Vagina (tissue), 2 donors: ENCODE measurements around the gene ANKRD11. TPM values are rescaled to one million over a fixed set of nuclear protein-coding genes. Genes with fewer than 3 reads are reported as not detected.
"Not testable (repeated sequence)": the region's sequence is repeated elsewhere in the genome, so short reads cannot be mapped to it uniquely, and the experiment has no call there.

Experiments used
- DNase-seq, 2 donors: peaks; one replicate each; pipeline ENCODE4 v3.0.0-alpha.2; 2017; ENCODE audit errors: extremely low spot score in 2 of 2
- H3K27ac ChIP-seq: fragments of 200-600 bp; sonication (generic); one replicate; pipeline ENCODE4 v1.5.1; 2019
- H3K27me3 ChIP-seq: fragments of 200-600 bp; sonication (generic); one replicate; pipeline ENCODE4 v1.5.1; 2019
- H3K36me3 ChIP-seq, 2 donors: fragments of 200-600 bp; sonication (generic); one replicate each; pipeline ENCODE4 v1.5.1; 2017 to 2019
- H3K4me1 ChIP-seq: fragments of 200-600 bp; sonication (generic); one replicate; pipeline ENCODE4 v1.5.1; 2019
- H3K4me3 ChIP-seq, 2 donors: fragments of 200-600 bp; sonication (generic); 1 replicate in 1 of 2; 2 replicates in 1 of 2; pipeline ENCODE4 v1.5.1; 2016 to 2019
- H3K9me3 ChIP-seq: fragments of 200-600 bp; sonication (generic); one replicate; pipeline ENCODE4 v1.5.1; 2019
- POLR2A ChIP-seq, 2 donors: fragments of 450-650 bp; IDR thresholded peaks; one replicate each; pipeline ENCODE4 v1.6.1; 2017; ENCODE audit warnings: antibody characterized with exemption in 2 of 2, mild to moderate bottlenecking in 2 of 2, moderate library complexity in 2 of 2
- POLR2AphosphoS5 ChIP-seq, 2 donors: sonication (generic); formaldehyde crosslinking; IDR thresholded peaks; one replicate each; pipeline ENCODE4 v1.9.0; 2017; ENCODE audit warnings: antibody characterized with exemption in 2 of 2, mild to moderate bottlenecking in 2 of 2, low read depth in 1 of 2; ENCODE audit not compliant: insufficient read depth in 1 of 2
- intact Hi-C: fragments of 100-400 bp; cut with DNase I; formaldehyde crosslinking; loops from one replicate; pipeline ENCODE4 v1.15.1; 2023
- total RNA-seq: library from RNA; depleted of rRNA; stranded (reverse); fragments of >200 nt; gene quantifications from one replicate; pipeline ENCODE4 v1.2.3, GENCODE V29; 2016
- TF ChIP-seq, protein P1 (sequence below), 3 experiments: fragments of 450-650 bp in 2 of 3; fragments of 200-600 bp in 1 of 3; sonication (generic) in 1 of 3; IDR thresholded peaks; one replicate each; pipeline ENCODE4 v1.5.1; 2017 to 2019; ENCODE audit warnings: antibody characterized with exemption in 3 of 3, mild to moderate bottlenecking in 2 of 3, moderate library complexity in 2 of 3

ANKRD11 gene
- total RNA-seq, 1 donor from 2014 or later = 135 TPM

DNA sequence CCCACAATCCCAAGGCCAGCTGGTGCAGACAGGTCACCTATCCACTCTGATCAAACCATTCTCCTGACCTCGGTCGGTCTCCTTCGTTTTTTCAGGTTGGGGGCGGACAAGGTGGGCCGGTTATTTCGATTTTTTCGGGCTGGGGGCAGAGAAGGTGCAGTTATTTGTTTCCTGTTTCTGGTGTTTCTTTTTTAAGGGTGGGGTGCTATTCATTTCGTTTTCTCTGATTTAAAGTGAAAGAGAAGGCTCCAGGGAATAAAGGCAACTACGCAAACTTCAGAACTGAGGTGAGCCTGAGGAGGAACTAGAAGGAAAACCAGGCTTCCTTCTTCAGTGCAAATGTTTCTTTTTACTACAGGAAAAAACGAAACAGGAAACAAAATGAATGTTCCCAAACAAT lies 64.8 kb downstream of the ANKRD11 start:
- Histone ChIP-seq H3K36me3 (no peaks in the 10 kb centered on the region), H3K4me3 (no peak overlapping the region), H3K4me1 (peaks cover 51% of the 10 kb centered on the region), H3K9me3 (no peaks in the 10 kb centered on the region), H3K27ac (no peak overlapping the region), H3K27me3 (no peaks in the 10 kb centered on the region)
- intact Hi-C loops = no loop called here
- no peak for DNase-seq
- TF ChIP-seq POLR2AphosphoS5 (IDR thresholded peaks at IDR 0.05; ENCODE audit: insufficient read depth in 1 of 2, low read depth in 1 of 2) (no peak), POLR2A (IDR thresholded peaks at IDR 0.05) (no peak)
- TF ChIP-seq, protein P1, sequence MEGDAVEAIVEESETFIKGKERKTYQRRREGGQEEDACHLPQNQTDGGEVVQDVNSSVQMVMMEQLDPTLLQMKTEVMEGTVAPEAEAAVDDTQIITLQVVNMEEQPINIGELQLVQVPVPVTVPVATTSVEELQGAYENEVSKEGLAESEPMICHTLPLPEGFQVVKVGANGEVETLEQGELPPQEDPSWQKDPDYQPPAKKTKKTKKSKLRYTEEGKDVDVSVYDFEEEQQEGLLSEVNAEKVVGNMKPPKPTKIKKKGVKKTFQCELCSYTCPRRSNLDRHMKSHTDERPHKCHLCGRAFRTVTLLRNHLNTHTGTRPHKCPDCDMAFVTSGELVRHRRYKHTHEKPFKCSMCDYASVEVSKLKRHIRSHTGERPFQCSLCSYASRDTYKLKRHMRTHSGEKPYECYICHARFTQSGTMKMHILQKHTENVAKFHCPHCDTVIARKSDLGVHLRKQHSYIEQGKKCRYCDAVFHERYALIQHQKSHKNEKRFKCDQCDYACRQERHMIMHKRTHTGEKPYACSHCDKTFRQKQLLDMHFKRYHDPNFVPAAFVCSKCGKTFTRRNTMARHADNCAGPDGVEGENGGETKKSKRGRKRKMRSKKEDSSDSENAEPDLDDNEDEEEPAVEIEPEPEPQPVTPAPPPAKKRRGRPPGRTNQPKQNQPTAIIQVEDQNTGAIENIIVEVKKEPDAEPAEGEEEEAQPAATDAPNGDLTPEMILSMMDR (IDR thresholded peaks at IDR 0.05) = no peak

DNA sequence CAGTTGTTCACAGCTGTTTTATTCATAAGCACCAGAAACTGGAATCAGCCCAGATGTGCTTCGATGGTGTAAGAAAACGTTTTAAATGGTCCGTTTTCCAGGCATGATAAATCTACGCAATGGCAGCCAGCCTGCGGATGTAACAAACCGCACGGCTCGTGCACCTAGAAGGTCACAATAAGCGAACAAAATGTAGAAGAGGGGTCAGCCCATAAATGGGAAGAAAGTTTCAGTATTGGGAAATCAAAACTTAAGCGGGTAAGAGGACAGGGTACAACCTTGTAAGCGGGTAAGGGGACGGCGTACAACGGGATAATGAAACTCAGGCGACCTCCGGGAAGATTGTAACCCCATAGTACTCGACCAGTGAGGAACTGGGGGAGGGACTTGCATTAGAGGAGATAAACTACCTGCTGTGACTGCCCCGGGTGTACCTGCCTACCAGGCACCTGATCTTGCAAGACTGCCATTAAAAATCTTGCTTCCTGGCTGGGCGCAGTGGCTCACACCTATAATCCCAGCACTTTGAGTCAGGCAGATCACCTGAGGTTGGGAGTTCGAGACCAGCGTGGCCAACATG lies 66.6 kb downstream of the ANKRD11 start:
- no peak for DNase-seq
- H3K27ac ChIP-seq = no peak overlapping the region
- no peaks in the 10 kb centered on the region for H3K36me3 ChIP-seq
- intact Hi-C loops = no loop called here
- H3K27me3 ChIP-seq = no peaks in the 10 kb centered on the region
- H3K4me3 ChIP-seq = no peak overlapping the region
- no peak for TF ChIP-seq POLR2A (IDR thresholded peaks at IDR 0.05)
- TF ChIP-seq POLR2AphosphoS5 (IDR thresholded peaks at IDR 0.05; ENCODE audit: insufficient read depth in 1 of 2, low read depth in 1 of 2) = no peak
- TF ChIP-seq, protein P1 (IDR thresholded peaks at IDR 0.05) = no peak
- H3K9me3 ChIP-seq = no peaks in the 10 kb centered on the region
- H3K4me1 ChIP-seq = peaks cover 54% of the 10 kb centered on the region

DNA sequence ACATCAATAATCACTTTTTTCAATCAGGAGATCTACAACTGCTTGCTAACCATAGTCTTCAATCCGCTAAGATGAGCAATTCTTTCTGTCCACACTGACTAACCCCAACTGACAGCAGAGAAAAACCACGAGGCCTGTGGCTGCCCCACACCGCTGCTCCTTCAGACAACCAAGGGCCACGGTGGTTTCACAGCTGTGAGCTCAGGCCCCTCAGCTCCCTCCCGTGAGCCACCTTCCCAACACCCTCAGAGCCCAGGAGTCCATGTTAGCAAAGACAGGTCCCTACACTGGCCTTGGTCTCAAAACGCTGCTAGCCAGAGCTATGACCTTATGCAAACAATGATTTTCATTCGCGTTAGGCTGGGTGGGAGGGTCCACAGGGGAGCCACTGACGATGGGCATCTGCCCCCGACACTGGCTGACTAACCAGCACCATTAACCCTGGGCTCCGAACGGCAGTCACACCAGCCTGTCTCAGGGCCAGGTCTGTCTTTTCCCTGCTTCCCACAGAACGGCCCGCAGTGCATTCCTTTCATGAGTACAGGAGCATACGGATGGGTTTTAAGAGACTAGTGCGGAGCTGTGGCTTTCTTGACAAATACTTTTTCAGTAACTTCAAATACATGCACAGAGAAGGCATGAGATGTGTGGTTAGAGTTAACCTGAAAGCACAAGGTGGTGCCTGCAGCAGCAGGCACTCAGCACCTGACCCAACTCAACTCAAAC lies 67.3 kb downstream of the ANKRD11 start:
- intact Hi-C loops = no loop called here
- TF ChIP-seq, protein P1 (IDR thresholded peaks at IDR 0.05) = no peak
- TF ChIP-seq POLR2A (IDR thresholded peaks at IDR 0.05) (no peak), POLR2AphosphoS5 (IDR thresholded peaks at IDR 0.05; ENCODE audit: insufficient read depth in 1 of 2, low read depth in 1 of 2) (no peak)

DNA sequence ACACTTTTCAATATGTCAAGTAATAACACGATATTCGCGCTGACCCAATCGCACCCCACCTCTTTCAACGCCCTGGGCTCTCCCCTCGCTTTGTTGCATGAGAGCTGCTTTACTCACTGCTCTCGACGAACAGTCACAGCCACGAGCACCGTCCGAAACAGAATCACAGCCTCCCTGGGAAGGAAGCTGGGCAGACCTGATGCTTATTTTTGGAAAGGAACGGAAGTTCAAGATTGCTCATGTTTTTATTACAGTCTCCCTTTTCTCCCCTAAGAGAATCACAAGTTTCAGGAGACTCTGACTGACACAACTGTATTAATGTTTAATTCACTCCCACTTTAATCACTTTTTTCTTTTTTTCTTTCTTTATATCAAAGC lies 67.8 kb downstream of the ANKRD11 start:
- H3K4me1 ChIP-seq = peaks cover 62% of the 10 kb centered on the region
- no peaks in the 10 kb centered on the region for H3K27me3 ChIP-seq
- H3K4me3 ChIP-seq = no peak overlapping the region
- H3K27ac ChIP-seq = no peak overlapping the region
- TF ChIP-seq POLR2A (IDR thresholded peaks at IDR 0.05) (no peak), POLR2AphosphoS5 (IDR thresholded peaks at IDR 0.05; ENCODE audit: insufficient read depth in 1 of 2, low read depth in 1 of 2) (no peak)
- no peaks in the 10 kb centered on the region for H3K9me3 ChIP-seq
- H3K36me3 ChIP-seq = no peaks in the 10 kb centered on the region
- no peak for DNase-seq
- intact Hi-C loops = no loop called here

More for the DNA sequence above, 67.3 kb downstream of the ANKRD11 start:
- Histone ChIP-seq H3K4me1 (peaks cover 60% of the 10 kb centered on the region), H3K4me3 (no peak overlapping the region), H3K27me3 (no peaks in the 10 kb centered on the region), H3K27ac (no peak overlapping the region), H3K36me3 (no peaks in the 10 kb centered on the region), H3K9me3 (no peaks in the 10 kb centered on the region)
- DNase-seq = no peak

DNA sequence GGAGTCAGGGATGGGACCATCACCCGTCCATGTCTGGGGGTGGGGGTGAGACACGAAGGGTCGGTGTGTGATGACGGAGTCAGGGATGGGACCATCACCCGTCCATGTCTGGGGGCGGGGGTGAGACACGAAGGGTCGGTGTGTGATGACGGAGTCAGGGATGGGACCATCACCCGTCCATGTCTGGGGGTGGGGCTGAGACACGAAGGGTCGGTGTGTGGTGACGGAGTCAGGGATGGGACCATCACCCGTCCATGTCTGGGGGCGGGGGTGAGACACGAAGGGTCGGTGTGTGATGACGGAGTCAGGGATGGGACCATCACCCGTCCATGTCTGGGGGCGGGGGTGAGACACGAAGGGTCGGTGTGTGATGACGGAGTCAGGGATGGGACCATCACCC lies 69.1 kb downstream of the ANKRD11 start:
- DNase-seq, H3K9me3 ChIP-seq, H3K27ac ChIP-seq, H3K4me3 ChIP-seq, intact Hi-C loops, H3K27me3 ChIP-seq, H3K36me3 ChIP-seq: not testable (repeated sequence)
- H3K4me1 ChIP-seq = peaks cover 58% of the 10 kb centered on the region

DNA sequence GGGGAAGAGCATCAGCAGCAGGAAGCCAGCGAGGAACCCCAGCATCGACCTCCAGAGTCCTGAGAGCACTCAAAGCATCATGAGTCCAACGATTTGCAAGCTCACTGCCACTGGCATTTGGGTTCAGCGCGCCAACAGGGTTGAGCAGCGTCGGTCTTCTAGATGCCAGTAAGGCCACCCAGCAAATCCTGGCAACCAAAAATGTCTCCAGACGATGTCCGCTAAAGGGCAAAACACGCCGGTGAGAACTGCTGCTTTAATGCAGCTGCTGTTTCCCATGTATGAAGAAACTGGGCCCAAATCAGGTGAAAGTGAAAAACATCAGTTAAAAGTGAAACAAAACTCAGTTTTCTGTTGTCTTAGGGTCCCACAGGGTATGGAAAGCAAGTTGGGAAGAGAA lies 70.2 kb downstream of the ANKRD11 start:
- no peak overlapping the region for H3K4me3 ChIP-seq
- H3K27ac ChIP-seq = no peak overlapping the region
- H3K9me3 ChIP-seq = no peaks in the 10 kb centered on the region
- intact Hi-C loops = no loop called here
- H3K36me3 ChIP-seq = no peaks in the 10 kb centered on the region
- no peak for TF ChIP-seq POLR2A (IDR thresholded peaks at IDR 0.05)
- peaks cover 54% of the 10 kb centered on the region for H3K4me1 ChIP-seq
- DNase-seq = no peak
- no peaks in the 10 kb centered on the region for H3K27me3 ChIP-seq
